GM12878 (cell line): Measurements from ENCODE around the gene SPOCD1. TPM values are rescaled to one million over a fixed set of nuclear protein-coding genes. Genes with fewer than 3 reads are reported as not detected.

Experiments used
- ATAC-seq: fragments of 200-7000 bp; cut with Tn5 transposase; 3 replicates; pipeline ENCODE4 v1.9.1; 2020; ENCODE audit warnings: mild to moderate bottlenecking, moderate library complexity
- BruUV-seq: library from RNA; stranded (reverse); fragments of 400-500 nt; replicated peaks from 2 replicates; lab custom pipeline; 2021; lab: Mats Ljungman, UMichigan
- CTCF ChIA-PET: fragments of 300-600 bp; sonication (Branson Sonifier 250); formaldehyde crosslinking; extraction: SDS; loops from one replicate; lab custom pipeline; 2021; ENCODE audit warnings: inconsistent platforms; lab: Yijun Ruan, JAX
- POLR2A ChIA-PET: fragments of 350-600 bp; formaldehyde crosslinking; extraction: SDS; loops from one replicate; lab custom pipeline; 2021; ENCODE audit warnings: inconsistent platforms; lab: Charles Lee
- RAD21 ChIA-PET: fragments of 300-600 bp; sonication (Branson Sonifier 250); formaldehyde crosslinking; loops from one replicate; lab custom pipeline; 2023; ENCODE audit warnings: antibody characterized with exemption; ENCODE audit not compliant: unreplicated experiment; lab: Charles Lee
- SMC1A ChIA-PET: fragments of 300-600 bp; sonication (Branson Sonifier 250); formaldehyde crosslinking; loops from one replicate; lab custom pipeline; 2023; ENCODE audit not compliant: unreplicated experiment, uncharacterized antibody; lab: Charles Lee
- DNase-seq: peaks from one replicate; pipeline ENCODE4 v3.0.0-alpha.2; 2011; ENCODE audit warnings: low read depth, low spot score
- FAIRE-seq: peaks from 3 replicates; lab custom pipeline; 2011; peaks lifted over from hg19 to GRCh38; lab: Jason Lieb, UNC
- H2AFZ ChIP-seq: 2 replicates; pipeline ENCODE4 v1.6.0; 2011; ENCODE audit warnings: low read depth, low read length, control low read depth; ENCODE audit not compliant: control insufficient read depth
- H3K27ac ChIP-seq: 2 replicates; pipeline ENCODE4 v1.5.1; 2011; ENCODE audit warnings: control low read depth; ENCODE audit not compliant: control insufficient read depth, insufficient read depth
- H3K27me3 ChIP-seq, 2 experiments: replicated peaks in 1 of 2; 2 replicates each; pipeline versions ENCODE4 v1.6.0 to v1.6.1; 2011; ENCODE audit warnings: low read length in 1 of 2; ENCODE audit not compliant: control insufficient read depth in 2 of 2, insufficient read depth in 2 of 2
- H3K36me3 ChIP-seq, 2 experiments: 2 replicates each; pipeline ENCODE4 v1.5.1; 2011; ENCODE audit warnings: low read length in 1 of 2; ENCODE audit not compliant: control insufficient read depth in 2 of 2, insufficient read depth in 2 of 2
- H3K4me1 ChIP-seq: 2 replicates; pipeline ENCODE4 v1.6.1; 2011; ENCODE audit warnings: mild to moderate bottlenecking, low read length, moderate library complexity, mixed read lengths; ENCODE audit not compliant: control insufficient read depth, insufficient read depth
- H3K4me2 ChIP-seq: 2 replicates; pipeline ENCODE4 v1.6.0; 2011; ENCODE audit warnings: control low read depth; ENCODE audit not compliant: control insufficient read depth, insufficient read depth
- H3K4me3 ChIP-seq: fragments of 200-600 bp; sonication (generic); 2 replicates; pipeline ENCODE4 v1.5.1; 2016
- H3K79me2 ChIP-seq: 2 replicates; pipeline ENCODE4 v1.6.0; 2011; ENCODE audit warnings: low read length; ENCODE audit not compliant: control insufficient read depth, insufficient read depth
- H3K9ac ChIP-seq: 2 replicates; pipeline ENCODE4 v1.8.0; 2011; ENCODE audit warnings: low read length, control low read depth, mixed read lengths; ENCODE audit not compliant: control insufficient read depth, insufficient read depth
- H3K9me3 ChIP-seq: replicated peaks from 3 replicates; pipeline ENCODE4 v1.5.1; 2011; ENCODE audit warnings: mild to moderate bottlenecking, low read length; ENCODE audit not compliant: control insufficient read depth, insufficient read depth
- H4K20me1 ChIP-seq: 2 replicates; pipeline ENCODE4 v1.6.0; 2011; ENCODE audit not compliant: control insufficient read depth, insufficient read depth
- FOXM1 ChIP-seq: IDR thresholded peaks from 2 replicates; pipeline ENCODE4 v1.6.1; 2012; ENCODE audit warnings: low read depth, mild to moderate bottlenecking, inconsistent platforms, low read length, moderate library complexity
- IKZF1 ChIP-seq: fragments of 450-650 bp; conservative IDR thresholded peaks from 2 replicates; pipeline ENCODE4 v1.6.1; 2017; ENCODE audit warnings: antibody characterized with exemption, mild to moderate bottlenecking
- IRF4 ChIP-seq: IDR thresholded peaks from 2 replicates; pipeline ENCODE4 v1.6.1; 2011; ENCODE audit warnings: low read depth, low read length
- NR2C1 ChIP-seq: fragments of 450-650 bp; IDR thresholded peaks from 2 replicates; pipeline ENCODE4 v1.6.1; 2017; ENCODE audit warnings: antibody characterized with exemption, mild to moderate bottlenecking, moderate library complexity
- TCF3 ChIP-seq: IDR thresholded peaks from 2 replicates; pipeline ENCODE4 v1.6.1; 2012; ENCODE audit warnings: low read depth, mild to moderate bottlenecking, low read length, borderline replicate concordance; ENCODE audit not compliant: insufficient read depth
- ZBED1 ChIP-seq: IDR thresholded peaks from 2 replicates; pipeline ENCODE4 v1.6.1; 2016; ENCODE audit warnings: borderline replicate concordance
- ZNF274 ChIP-seq: IDR thresholded peaks from one replicate; pipeline ENCODE4 v1.8.0; 2011; ENCODE audit not compliant: insufficient read length, insufficient read depth
- ZNF622 ChIP-seq: fragments of 450-650 bp; IDR thresholded peaks from 2 replicates; pipeline ENCODE4 v1.6.1; 2017; ENCODE audit warnings: mild to moderate bottlenecking, inconsistent platforms
- WGBS: methylation state at CpG from one replicate; pipeline ENCODE4 v1.1.6; 2016; ENCODE audit warnings: low lambda C conversion rate; ENCODE audit not compliant: insufficient replicate concordance, insufficient coverage; ENCODE audit errors: missing lambda C conversion rate; 5-methylcytosine and 5-hydroxymethylcytosine counted together
- in situ Hi-C: fragments of 300-500 bp; cut with MboI; formaldehyde crosslinking; loops from 9 replicates; pipeline ENCODE4 v1.14.3; 2018; ENCODE audit warnings: mixed read lengths
- intact Hi-C: fragments of 100-400 bp; cut with micrococcal nuclease; formaldehyde crosslinking; loops from one replicate; pipeline ENCODE4 v1.14.2; 2022; ENCODE audit not compliant: unreplicated experiment
- polyA plus RNA-seq, 11 experiments: library from polyadenylated mRNA; depleted of rRNA in 4 of 11; unstranded in 6 of 11; stranded (reverse) in 5 of 11; fragments of >200 nt; fragmentation: Nextera tagmentation in 4 of 11; fragmentation: Illumina TruSeq in 1 of 11; extraction: Ambion mirVana in 4 of 11; extraction: Trizol in 1 of 11; gene quantifications; 1 replicate in 1 of 11; 2 replicates in 10 of 11; pipeline versions ENCODE4 v1.2.1 to v1.2.3, GENCODE V29; 2011 to 2016; ENCODE audit warnings: inconsistent platforms in 2 of 11, missing spikeins in 2 of 11, low read depth in 1 of 11
- total RNA-seq, 4 experiments: library from RNA; depleted of rRNA in 3 of 4; stranded (reverse); fragments of >200 nt in 3 of 4; fragmentation: Illumina TruSeq in 1 of 4; extraction: Trizol in 1 of 4; gene quantifications; 2 replicates each; pipeline versions ENCODE4 v1.2.1 to v1.2.3, GENCODE V29; 2013 to 2021
- TF ChIP-seq, protein P1 (sequence below): IDR thresholded peaks from 2 replicates; pipeline ENCODE4 v1.6.1; 2012; ENCODE audit warnings: mild to moderate bottlenecking, low read depth, low read length

The SPOCD1 gene
- total and polyA plus RNA-seq, 10 of the 15 experiments (the other 5 are each of a cell fraction or from before 2014, with no cell fraction given), result 0.02 to 0.65 (median 0.13) TPM; not detected in 4

DNA sequence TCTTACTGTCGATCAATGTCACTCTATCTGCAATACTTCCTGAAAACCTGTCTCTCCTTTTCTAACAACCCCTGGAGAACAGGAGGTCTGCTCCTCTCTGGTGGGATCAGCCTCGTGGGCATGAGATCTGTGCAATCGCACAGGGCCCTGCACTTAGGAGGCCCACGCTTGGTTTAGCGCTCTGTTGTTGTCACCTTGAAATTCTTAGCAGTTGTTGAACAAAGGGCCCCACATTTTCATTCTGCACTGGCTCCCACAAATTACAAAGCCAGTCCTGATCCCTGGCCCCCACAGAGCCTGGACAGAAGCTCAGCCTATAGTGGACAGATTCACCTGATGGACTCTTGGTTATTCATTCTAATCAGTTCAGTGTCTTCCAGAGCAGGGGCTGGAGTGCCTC is 18.6 kb downstream of the SPOCD1 start:
- H3K4me3 ChIP-seq, result no peak overlapping the region
- TF ChIP-seq FOXM1 (no peak), NR2C1 (no peak), IKZF1 (no peak), ZNF274 (no peak), ZNF622 (no peak), ZBED1 (no peak), TCF3 (no peak), IRF4 (no peak)
- TF ChIP-seq, protein P1, sequence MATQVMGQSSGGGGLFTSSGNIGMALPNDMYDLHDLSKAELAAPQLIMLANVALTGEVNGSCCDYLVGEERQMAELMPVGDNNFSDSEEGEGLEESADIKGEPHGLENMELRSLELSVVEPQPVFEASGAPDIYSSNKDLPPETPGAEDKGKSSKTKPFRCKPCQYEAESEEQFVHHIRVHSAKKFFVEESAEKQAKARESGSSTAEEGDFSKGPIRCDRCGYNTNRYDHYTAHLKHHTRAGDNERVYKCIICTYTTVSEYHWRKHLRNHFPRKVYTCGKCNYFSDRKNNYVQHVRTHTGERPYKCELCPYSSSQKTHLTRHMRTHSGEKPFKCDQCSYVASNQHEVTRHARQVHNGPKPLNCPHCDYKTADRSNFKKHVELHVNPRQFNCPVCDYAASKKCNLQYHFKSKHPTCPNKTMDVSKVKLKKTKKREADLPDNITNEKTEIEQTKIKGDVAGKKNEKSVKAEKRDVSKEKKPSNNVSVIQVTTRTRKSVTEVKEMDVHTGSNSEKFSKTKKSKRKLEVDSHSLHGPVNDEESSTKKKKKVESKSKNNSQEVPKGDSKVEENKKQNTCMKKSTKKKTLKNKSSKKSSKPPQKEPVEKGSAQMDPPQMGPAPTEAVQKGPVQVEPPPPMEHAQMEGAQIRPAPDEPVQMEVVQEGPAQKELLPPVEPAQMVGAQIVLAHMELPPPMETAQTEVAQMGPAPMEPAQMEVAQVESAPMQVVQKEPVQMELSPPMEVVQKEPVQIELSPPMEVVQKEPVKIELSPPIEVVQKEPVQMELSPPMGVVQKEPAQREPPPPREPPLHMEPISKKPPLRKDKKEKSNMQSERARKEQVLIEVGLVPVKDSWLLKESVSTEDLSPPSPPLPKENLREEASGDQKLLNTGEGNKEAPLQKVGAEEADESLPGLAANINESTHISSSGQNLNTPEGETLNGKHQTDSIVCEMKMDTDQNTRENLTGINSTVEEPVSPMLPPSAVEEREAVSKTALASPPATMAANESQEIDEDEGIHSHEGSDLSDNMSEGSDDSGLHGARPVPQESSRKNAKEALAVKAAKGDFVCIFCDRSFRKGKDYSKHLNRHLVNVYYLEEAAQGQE, result no peak
- no peaks in the 10 kb centered on the region for H4K20me1 ChIP-seq
- ChIA-PET SMC1A (no interaction called here), CTCF (interaction anchor here (0.6 to 5.5 kb wide), 2 partner anchors 8 to 321 kb away, joined by 3 to 27 read pairs; no protein-coding TSS in a partner anchor), RAD21 (no interaction called here), POLR2A (no interaction called here)
- BruUV-seq, result no TSS peak
- FAIRE-seq (no peak), ATAC-seq (no peak), DNase-seq (no peak)
- H3K27me3 ChIP-seq, result peaks cover 0 to 4% of the 10 kb centered on the region in 2 experiments
- no peaks in the 10 kb centered on the region for H3K79me2 ChIP-seq
- no peak overlapping the region for H2AFZ ChIP-seq
- intact Hi-C loops, result no loop called here
- in situ Hi-C loops, result loop anchor here (5.0 kb wide), 1 partner anchor 140 kb away; no protein-coding TSS in a partner anchor
- H3K9ac ChIP-seq, result no peak overlapping the region
- no peak overlapping the region for H3K4me2 ChIP-seq
- no peak overlapping the region for H3K27ac ChIP-seq
- H3K36me3 ChIP-seq, result no peaks in the 10 kb centered on the region
- H3K4me1 ChIP-seq, result no peaks in the 10 kb centered on the region
- H3K9me3 ChIP-seq, result no peaks in the 10 kb centered on the region
- 57% methylated on average over 5 of the region's 5 CpGs for WGBS
